HCT116 (cell line): ENCODE data around the gene CGAS. TPM values are rescaled to one million over a fixed set of nuclear protein-coding genes. Genes with fewer than 3 reads are reported as not detected.

Experiments used
- ATAC-seq: fragments of 200-7000 bp; cut with Tn5 transposase; 2 replicates; pipeline ENCODE4 v1.9.1; 2020; ENCODE audit warnings: mild to moderate bottlenecking, moderate library complexity
- BruUV-seq: library from RNA; stranded (reverse); fragments of 400-500 nt; replicated peaks from 2 replicates; lab custom pipeline; 2021; lab: Mats Ljungman, UMichigan
- CTCF ChIA-PET: fragments of 300-600 bp; sonication (Branson Sonifier 250); formaldehyde crosslinking; loops from one replicate; lab custom pipeline; 2021; ENCODE audit warnings: antibody characterized with exemption; lab: Charles Lee
- POLR2A ChIA-PET: fragments of 300-600, 350-600 bp; sonication (Branson Sonifier 250); formaldehyde crosslinking; loops from one replicate; lab custom pipeline; 2021; ENCODE audit warnings: antibody characterized with exemption; lab: Charles Lee
- RAD21 ChIA-PET, 2 experiments: fragments of 300-600 bp; sonication (Branson Sonifier 250); formaldehyde crosslinking; loops; one replicate each; lab custom pipeline; 2023; ENCODE audit warnings: low total read pairs in 2 of 2; ENCODE audit not compliant: uncharacterized antibody in 2 of 2, unreplicated experiment in 2 of 2, low non-redundant PET in 1 of 2; lab: Charles Lee
- DNase-seq: peaks from one replicate; pipeline ENCODE4 v3.0.0-alpha.2; 2010; ENCODE audit warnings: low read depth, low spot score
- H2AFZ ChIP-seq: fragments of 200-600 bp; shearing (Covaris generic), sonication (generic); 2 replicates; pipeline ENCODE4 v1.6.1; 2017; ENCODE audit warnings: low read depth, mixed run types, mixed read lengths, antibody characterized with exemption, low read length; ENCODE audit not compliant: poor library complexity, severe bottlenecking
- H3K27ac ChIP-seq: 2 replicates; pipeline ENCODE4 v1.5.1; 2012; ENCODE audit warnings: low read depth, low read length
- H3K27me3 ChIP-seq: fragments of 200-600 bp; sonication (generic); 2 replicates; pipeline ENCODE4 v1.6.1; 2016; ENCODE audit warnings: mixed run types, low read length, mixed read lengths; ENCODE audit not compliant: insufficient read depth
- H3K36me3 ChIP-seq, 2 experiments: fragments of 200-500 bp in 1 of 2; fragments of 200-600 bp in 1 of 2; sonication (Bioruptor generic) in 1 of 2; sonication (generic) in 1 of 2; 2 replicates each; pipeline versions ENCODE4 v1.5.1 to v1.6.1; 2014 to 2016; ENCODE audit warnings: low read length in 2 of 2, inconsistent platforms in 1 of 2, mixed read lengths in 1 of 2, mixed run types in 1 of 2; ENCODE audit not compliant: insufficient read depth in 2 of 2, control insufficient read depth in 1 of 2
- H3K4me1 ChIP-seq, 2 experiments: fragments of 200-600 bp in 1 of 2; sonication (generic) in 1 of 2; 2 replicates each; pipeline versions ENCODE4 v1.5.1 to v1.6.1; 2012 to 2017; ENCODE audit warnings: low read length in 2 of 2, inconsistent platforms in 1 of 2, mild to moderate bottlenecking in 1 of 2, mixed read lengths in 1 of 2, mixed run types in 1 of 2, moderate library complexity in 1 of 2; ENCODE audit not compliant: insufficient read depth in 2 of 2, control insufficient read depth in 1 of 2
- H3K4me2 ChIP-seq: fragments of 200-600 bp; sonication (generic); 2 replicates; pipeline ENCODE4 v1.6.1; 2017; ENCODE audit warnings: mixed run types, low read length, mixed read lengths
- H3K4me3 ChIP-seq, 2 experiments: fragments of 200-600 bp in 1 of 2; sonication (generic) in 1 of 2; replicated peaks in 1 of 2; 2 replicates each; pipeline ENCODE4 v1.5.1; 2011 to 2016; ENCODE audit warnings: low read length in 2 of 2, control low read depth in 1 of 2, low read depth in 1 of 2, mild to moderate bottlenecking in 1 of 2, mixed read lengths in 1 of 2, mixed run types in 1 of 2
- H3K79me2 ChIP-seq: fragments of 200-600 bp; sonication (generic); 2 replicates; pipeline ENCODE4 v1.6.1; 2017; ENCODE audit warnings: mild to moderate bottlenecking, mixed run types, low read length, moderate library complexity, mixed read lengths; ENCODE audit not compliant: insufficient read depth
- H3K9ac ChIP-seq: fragments of 200-600 bp; sonication (generic); 2 replicates; pipeline ENCODE4 v1.6.1; 2016; ENCODE audit warnings: low read length, mixed read lengths
- H3K9me2 ChIP-seq: fragments of 200-600 bp; sonication (generic), shearing (Covaris generic); 2 replicates; pipeline ENCODE4 v1.6.1; 2017; ENCODE audit warnings: mixed run types, mild to moderate bottlenecking, moderate library complexity; ENCODE audit not compliant: insufficient read depth
- H3K9me3 ChIP-seq, 2 experiments: fragments of 200-500 bp in 1 of 2; fragments of 200-600 bp in 1 of 2; sonication (Bioruptor generic) in 1 of 2; sonication (generic) in 1 of 2; 2 replicates each; pipeline ENCODE4 v1.6.1; 2014 to 2017; ENCODE audit warnings: low read length in 2 of 2, mixed read lengths in 2 of 2, inconsistent platforms in 1 of 2, low read depth in 1 of 2, mild to moderate bottlenecking in 1 of 2, mixed run types in 1 of 2, moderate library complexity in 1 of 2; ENCODE audit not compliant: control insufficient read depth in 1 of 2, insufficient read depth in 1 of 2
- H4K20me1 ChIP-seq: fragments of 200-600 bp; sonication (generic), shearing (Covaris generic); 2 replicates; pipeline ENCODE4 v1.6.1; 2017; ENCODE audit warnings: mixed run types, mild to moderate bottlenecking, moderate library complexity; ENCODE audit not compliant: insufficient read depth
- CEBPB ChIP-seq: IDR thresholded peaks from 2 replicates; pipeline ENCODE4 v1.6.1; 2012; ENCODE audit warnings: low read depth
- EGR1 ChIP-seq: IDR thresholded peaks from 2 replicates; pipeline ENCODE4 v1.6.1; 2012; ENCODE audit warnings: low read depth
- ELF1 ChIP-seq: IDR thresholded peaks from 2 replicates; pipeline ENCODE4 v1.6.1; 2012; ENCODE audit warnings: low read depth, borderline replicate concordance
- EZH2 ChIP-seq: fragments of 200-600 bp; sonication (generic); IDR thresholded peaks from 2 replicates; pipeline ENCODE4 v1.6.1; 2017; ENCODE audit warnings: antibody characterized with exemption, mixed run types
- FOSL1 ChIP-seq: IDR thresholded peaks from 2 replicates; pipeline ENCODE4 v1.6.1; 2012; ENCODE audit warnings: low read depth
- JUND ChIP-seq: IDR thresholded peaks from 2 replicates; pipeline ENCODE4 v1.6.1; 2012
- POLR2AphosphoS5 ChIP-seq: IDR thresholded peaks from 2 replicates; pipeline ENCODE4 v1.6.1; 2011; ENCODE audit warnings: mild to moderate bottlenecking, low read depth, low read length, moderate library complexity
- SP1 ChIP-seq: IDR thresholded peaks from 2 replicates; pipeline ENCODE4 v1.6.1; 2012; ENCODE audit warnings: low read depth
- SRF ChIP-seq: IDR thresholded peaks from 2 replicates; pipeline ENCODE4 v1.6.1; 2012; ENCODE audit warnings: low read depth
- TCF7L2 ChIP-seq: IDR thresholded peaks from 2 replicates; pipeline ENCODE4 v1.7.0; 2011; ENCODE audit warnings: borderline replicate concordance, inconsistent platforms; ENCODE audit not compliant: insufficient read depth, insufficient read length; ENCODE audit errors: extremely low read depth
- ZBTB33 ChIP-seq: IDR thresholded peaks from 2 replicates; pipeline ENCODE4 v1.6.1; 2011; ENCODE audit warnings: mild to moderate bottlenecking, low read length, moderate library complexity; ENCODE audit not compliant: insufficient replicate concordance; ENCODE audit errors: extremely low read depth
- ZFX ChIP-seq: fragments of 450-650 bp; IDR thresholded peaks from 2 replicates; pipeline ENCODE4 v1.6.1; 2017
- ZNF274 ChIP-seq: fragments of 200-500 bp; sonication (Bioruptor generic); IDR thresholded peaks from 2 replicates; pipeline ENCODE4 v1.6.1; 2014; ENCODE audit warnings: mild to moderate bottlenecking, low read depth, low read length, inconsistent platforms
- intact Hi-C: fragments of 100-400 bp; cut with micrococcal nuclease; formaldehyde crosslinking; loops from 2 replicates; pipeline ENCODE4 v1.10.0; 2022
- total RNA-seq: library from RNA; stranded (reverse); gene quantifications from one replicate; pipeline ENCODE4 v1.2.1, GENCODE V29; 2021; ENCODE audit not compliant: unreplicated experiment
- TF ChIP-seq, protein P1 (sequence below): IDR thresholded peaks from 2 replicates; pipeline ENCODE4 v1.6.1; 2012
- TF ChIP-seq, protein P2 (sequence below): IDR thresholded peaks from 2 replicates; pipeline ENCODE4 v1.6.1; 2012; ENCODE audit warnings: low read depth
- TF ChIP-seq, protein P3 (sequence below): IDR thresholded peaks from 2 replicates; pipeline ENCODE4 v1.6.1; 2012

The CGAS gene
- total RNA-seq, 1 experiment from 2014 or later = 0.27 TPM

DNA sequence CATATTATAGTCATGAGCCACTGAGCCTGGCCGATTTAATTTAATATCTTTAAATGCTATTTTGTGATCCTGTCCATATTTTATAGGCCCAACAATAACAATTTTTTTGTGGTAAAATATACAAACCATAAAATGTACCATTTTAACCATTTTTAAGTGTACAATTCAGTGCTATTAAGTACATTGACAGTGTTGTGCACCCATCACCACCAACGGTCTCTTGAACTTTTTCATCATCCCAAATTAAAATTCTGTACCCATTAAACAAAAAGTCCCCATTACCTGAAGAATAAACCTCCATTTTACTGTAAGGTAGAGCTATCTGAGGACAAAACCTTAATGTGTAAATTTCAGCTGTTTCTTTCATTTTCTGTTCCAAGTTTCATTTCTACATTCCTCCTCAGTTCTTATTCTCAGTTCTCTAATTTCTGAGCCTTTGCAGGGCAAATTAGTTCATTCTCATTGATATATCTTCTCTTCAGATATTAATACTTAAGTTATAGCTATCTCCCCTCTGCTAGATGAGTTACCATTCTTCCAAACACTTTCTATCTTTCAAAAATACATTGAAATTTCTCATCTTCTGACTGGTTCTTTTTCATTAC lies 19.7 kb upstream of the CGAS start (continued):
- TF ChIP-seq FOSL1 (no peak), ZBTB33 (no peak), ZNF274 (no peak), EZH2 (no peak), ELF1 (no peak), TCF7L2 (no peak)
- TF ChIP-seq, protein P1, sequence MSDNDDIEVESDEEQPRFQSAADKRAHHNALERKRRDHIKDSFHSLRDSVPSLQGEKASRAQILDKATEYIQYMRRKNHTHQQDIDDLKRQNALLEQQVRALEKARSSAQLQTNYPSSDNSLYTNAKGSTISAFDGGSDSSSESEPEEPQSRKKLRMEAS = no peak

DNA sequence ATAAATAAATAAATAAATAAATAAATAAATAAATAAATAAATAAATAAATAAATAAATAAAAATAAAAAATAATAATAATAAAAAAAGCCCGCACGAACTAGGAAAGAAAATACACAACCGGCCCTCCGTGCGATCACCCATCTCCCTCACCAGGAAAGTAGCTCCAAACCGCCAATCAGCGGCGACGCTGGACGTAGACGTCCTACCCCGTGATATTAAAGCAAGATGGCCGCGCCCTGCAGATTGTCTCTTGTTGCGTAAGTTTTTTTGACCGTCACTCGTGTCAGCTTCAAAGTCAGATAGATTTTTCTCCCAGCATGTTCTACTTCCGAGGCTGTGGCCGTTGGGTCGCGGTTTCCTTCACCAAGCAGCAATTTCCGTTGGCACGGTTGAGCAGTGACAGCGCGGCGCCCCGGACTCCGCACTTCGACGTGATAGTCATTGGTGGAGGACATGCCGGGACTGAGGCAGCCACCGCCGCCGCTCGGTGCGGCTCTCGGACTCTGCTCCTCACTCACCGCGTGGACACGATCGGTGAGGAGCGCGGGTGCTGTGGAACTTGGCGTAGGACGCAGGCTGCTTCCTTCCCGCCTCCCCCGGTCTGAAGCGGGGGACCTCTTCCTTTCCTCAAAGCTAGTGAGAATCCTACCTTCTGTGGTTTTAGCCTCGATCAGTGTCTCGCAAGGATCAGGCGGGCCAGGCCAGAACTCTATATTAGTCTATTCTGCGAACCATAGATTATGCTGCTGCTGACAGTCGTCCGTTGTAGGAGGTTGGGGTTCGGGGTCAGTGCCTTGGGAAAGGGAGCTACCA lies 9.6 kb upstream of the CGAS start, which contains the start of gene MTO1:
MTO1 (plus strand) TSS at position 201 of the 814 bp plus-strand sequence; CDS start at position 319, 118 bp downstream.
- peak within 1 kb of the TSS; percentile 83 to 98 for H3K4me3 ChIP-seq
- no peak for TF ChIP-seq EGR1
- TF ChIP-seq, protein P1 = peak; percentile 86
- no peak for TF ChIP-seq EZH2
- peak; percentile 94 for TF ChIP-seq CEBPB
- TF ChIP-seq, protein P2, sequence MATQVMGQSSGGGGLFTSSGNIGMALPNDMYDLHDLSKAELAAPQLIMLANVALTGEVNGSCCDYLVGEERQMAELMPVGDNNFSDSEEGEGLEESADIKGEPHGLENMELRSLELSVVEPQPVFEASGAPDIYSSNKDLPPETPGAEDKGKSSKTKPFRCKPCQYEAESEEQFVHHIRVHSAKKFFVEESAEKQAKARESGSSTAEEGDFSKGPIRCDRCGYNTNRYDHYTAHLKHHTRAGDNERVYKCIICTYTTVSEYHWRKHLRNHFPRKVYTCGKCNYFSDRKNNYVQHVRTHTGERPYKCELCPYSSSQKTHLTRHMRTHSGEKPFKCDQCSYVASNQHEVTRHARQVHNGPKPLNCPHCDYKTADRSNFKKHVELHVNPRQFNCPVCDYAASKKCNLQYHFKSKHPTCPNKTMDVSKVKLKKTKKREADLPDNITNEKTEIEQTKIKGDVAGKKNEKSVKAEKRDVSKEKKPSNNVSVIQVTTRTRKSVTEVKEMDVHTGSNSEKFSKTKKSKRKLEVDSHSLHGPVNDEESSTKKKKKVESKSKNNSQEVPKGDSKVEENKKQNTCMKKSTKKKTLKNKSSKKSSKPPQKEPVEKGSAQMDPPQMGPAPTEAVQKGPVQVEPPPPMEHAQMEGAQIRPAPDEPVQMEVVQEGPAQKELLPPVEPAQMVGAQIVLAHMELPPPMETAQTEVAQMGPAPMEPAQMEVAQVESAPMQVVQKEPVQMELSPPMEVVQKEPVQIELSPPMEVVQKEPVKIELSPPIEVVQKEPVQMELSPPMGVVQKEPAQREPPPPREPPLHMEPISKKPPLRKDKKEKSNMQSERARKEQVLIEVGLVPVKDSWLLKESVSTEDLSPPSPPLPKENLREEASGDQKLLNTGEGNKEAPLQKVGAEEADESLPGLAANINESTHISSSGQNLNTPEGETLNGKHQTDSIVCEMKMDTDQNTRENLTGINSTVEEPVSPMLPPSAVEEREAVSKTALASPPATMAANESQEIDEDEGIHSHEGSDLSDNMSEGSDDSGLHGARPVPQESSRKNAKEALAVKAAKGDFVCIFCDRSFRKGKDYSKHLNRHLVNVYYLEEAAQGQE = no peak
- TF ChIP-seq SP1 = peak; percentile 33; the same call in 1 of the 2 replicates
- no peak for TF ChIP-seq SRF
- no peak for TF ChIP-seq FOSL1
- TF ChIP-seq ZNF274 = no peak
- TF ChIP-seq POLR2AphosphoS5 = peak; percentile 95
- TF ChIP-seq ZFX = no peak; the same call in 1 of the 2 replicates
- no peak for TF ChIP-seq JUND
- TF ChIP-seq, protein P3, sequence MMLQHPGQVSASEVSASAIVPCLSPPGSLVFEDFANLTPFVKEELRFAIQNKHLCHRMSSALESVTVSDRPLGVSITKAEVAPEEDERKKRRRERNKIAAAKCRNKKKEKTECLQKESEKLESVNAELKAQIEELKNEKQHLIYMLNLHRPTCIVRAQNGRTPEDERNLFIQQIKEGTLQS = no peak
- TF ChIP-seq TCF7L2 = no peak

More for the DNA sequence above, 9.6 kb upstream of the CGAS start, which contains the start of gene MTO1:
- ChIA-PET RAD21 (no interaction called here), CTCF (interaction anchor here (0.7 to 1.7 kb wide), 4 partner anchors 30 to 192 kb away, joined by 3 to 8 read pairs (median 3); no protein-coding TSS in a partner anchor), POLR2A (interaction anchor here (0.6 to 2.0 kb wide), 15 partner anchors 9 to 252 kb away, joined by 3 to 10 read pairs (median 4); partner anchors contain the start of genes CGAS, EEF1A1 and SLC17A5)
- TSS peak; percentile 86 for BruUV-seq
- peak; percentile 93 for ATAC-seq
- Histone ChIP-seq H3K27me3 (no peaks in the 10 kb centered on the region), H4K20me1 (no peaks in the 10 kb centered on the region), H3K9me3 (no peaks in the 10 kb centered on the region), H3K27ac (peak within 1 kb of the TSS; percentile 97), H3K9me2 (no peaks in the 10 kb centered on the region), H2AFZ (peak within 1 kb of the TSS; percentile 70), H3K36me3 (peaks cover 2 to 11% of the 10 kb centered on the region in 2 experiments; a peak in 2 of 4 replicates), H3K4me1 (peaks cover 0 to 10% of the 10 kb centered on the region in 2 experiments; a peak in 1 of 4 replicates), H3K79me2 (peaks cover 50% of the 10 kb centered on the region), H3K9ac (peak within 1 kb of the TSS; percentile 92), H3K4me2 (peak within 1 kb of the TSS; percentile 92)
- peak; percentile 84 for DNase-seq
- intact Hi-C loops = no loop called here
